ENCODE data around the gene C1orf185. TPM values are rescaled to one million over a fixed set of nuclear protein-coding genes. Genes with fewer than 3 reads are reported as not detected.
A peak's percentile ranks its signal among the peaks of the same experiment; 100 is the strongest.
"Not testable (repeated sequence)": the region's sequence is repeated elsewhere in the genome, so short reads cannot be mapped to it uniquely, and the experiment has no call there.

Gene C1orf185
- total RNA-seq, 1 donor from 2014 or later: not detected

DNA sequence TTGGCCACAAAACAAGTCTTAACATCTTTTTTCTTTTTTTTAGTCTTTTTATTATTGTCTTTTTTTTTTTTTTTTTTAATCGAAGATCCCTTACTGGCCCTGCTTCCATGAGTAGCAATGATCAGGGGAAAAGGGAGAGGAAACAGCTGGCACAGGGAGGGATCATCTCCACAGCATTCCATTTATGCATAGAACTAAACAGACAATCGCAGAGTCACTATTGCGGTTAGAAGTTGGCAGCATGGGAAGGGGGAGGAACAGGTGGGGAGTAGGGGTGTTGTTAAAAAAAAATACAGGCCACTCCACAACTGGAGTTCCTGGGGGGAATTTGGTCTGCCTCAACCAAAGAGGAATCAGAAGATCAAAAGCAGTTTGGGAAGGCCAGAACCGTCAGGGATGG lies 55.4 kb downstream of the C1orf185 start:
- no peaks in the 10 kb centered on the region for H3K4me1 ChIP-seq
- H3K4me3 ChIP-seq: no peak overlapping the region
- peaks cover 3% of the 10 kb centered on the region for H3K27me3 ChIP-seq
- H3K27ac ChIP-seq: no peak overlapping the region
- ATAC-seq (no peak), DNase-seq (no peak)
- TF ChIP-seq, protein P1, sequence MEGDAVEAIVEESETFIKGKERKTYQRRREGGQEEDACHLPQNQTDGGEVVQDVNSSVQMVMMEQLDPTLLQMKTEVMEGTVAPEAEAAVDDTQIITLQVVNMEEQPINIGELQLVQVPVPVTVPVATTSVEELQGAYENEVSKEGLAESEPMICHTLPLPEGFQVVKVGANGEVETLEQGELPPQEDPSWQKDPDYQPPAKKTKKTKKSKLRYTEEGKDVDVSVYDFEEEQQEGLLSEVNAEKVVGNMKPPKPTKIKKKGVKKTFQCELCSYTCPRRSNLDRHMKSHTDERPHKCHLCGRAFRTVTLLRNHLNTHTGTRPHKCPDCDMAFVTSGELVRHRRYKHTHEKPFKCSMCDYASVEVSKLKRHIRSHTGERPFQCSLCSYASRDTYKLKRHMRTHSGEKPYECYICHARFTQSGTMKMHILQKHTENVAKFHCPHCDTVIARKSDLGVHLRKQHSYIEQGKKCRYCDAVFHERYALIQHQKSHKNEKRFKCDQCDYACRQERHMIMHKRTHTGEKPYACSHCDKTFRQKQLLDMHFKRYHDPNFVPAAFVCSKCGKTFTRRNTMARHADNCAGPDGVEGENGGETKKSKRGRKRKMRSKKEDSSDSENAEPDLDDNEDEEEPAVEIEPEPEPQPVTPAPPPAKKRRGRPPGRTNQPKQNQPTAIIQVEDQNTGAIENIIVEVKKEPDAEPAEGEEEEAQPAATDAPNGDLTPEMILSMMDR (IDR thresholded peaks at IDR 0.05): no peak
- peaks cover 9% of the 10 kb centered on the region for H3K9me3 ChIP-seq
- intact Hi-C loops (cut with DNase I): no loop called here
- no peaks in the 10 kb centered on the region for H3K36me3 ChIP-seq

DNA sequence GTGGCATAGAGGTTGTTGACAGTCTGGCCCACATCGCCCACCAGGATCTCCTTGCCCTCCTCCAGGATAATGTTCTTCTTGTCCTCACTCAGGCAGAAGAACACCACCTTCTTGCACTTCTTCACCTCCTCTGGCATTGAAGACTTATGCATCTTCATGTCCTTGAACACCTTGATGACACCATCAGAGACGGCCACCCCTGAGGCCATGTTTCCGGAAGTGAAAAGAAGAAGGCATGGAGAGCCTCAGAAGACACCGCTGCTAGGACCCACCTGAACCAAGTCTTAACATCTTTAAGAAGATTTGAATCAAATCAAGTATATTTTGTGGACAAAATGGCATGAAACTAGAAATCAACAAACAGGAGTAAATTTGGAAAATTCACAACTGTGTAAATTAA lies 56.2 kb downstream of the C1orf185 start:
- no peak overlapping the region for H3K27ac ChIP-seq
- H3K4me1 ChIP-seq: no peaks in the 10 kb centered on the region
- H3K9me3 ChIP-seq: peaks cover 9% of the 10 kb centered on the region
- DNase-seq: no peak
- peaks cover 3% of the 10 kb centered on the region for H3K27me3 ChIP-seq
- intact Hi-C loops (cut with DNase I): no loop called here
- TF ChIP-seq, protein P1 (IDR thresholded peaks at IDR 0.05): no peak
- no peak for ATAC-seq
- no peaks in the 10 kb centered on the region for H3K36me3 ChIP-seq
- no peak overlapping the region for H3K4me3 ChIP-seq

DNA sequence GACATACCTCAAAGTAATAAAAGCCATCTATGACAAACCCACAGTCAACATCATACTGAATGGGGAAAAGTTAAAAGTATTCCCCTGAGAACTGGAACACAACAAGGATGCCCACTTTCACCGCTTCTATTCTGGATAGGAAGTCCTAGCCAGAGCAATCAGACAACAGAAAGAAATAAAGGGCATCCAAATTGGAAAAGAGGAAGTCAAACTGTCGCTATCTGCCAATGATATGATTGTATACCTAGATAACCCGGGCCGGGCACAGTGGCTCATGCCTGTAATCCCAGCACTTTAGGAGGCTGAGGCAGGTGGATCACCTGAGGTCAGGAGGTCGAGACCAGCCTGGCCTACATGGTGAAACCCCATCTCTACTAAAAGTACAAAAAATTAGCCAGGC lies 60.5 kb downstream of the C1orf185 start:
- H3K9me3 ChIP-seq; intact Hi-C loops (cut with DNase I); H3K4me1 ChIP-seq; H3K36me3 ChIP-seq; DNase-seq; H3K27me3 ChIP-seq; H3K27ac ChIP-seq; H3K4me3 ChIP-seq; ATAC-seq: not testable (repeated sequence)

DNA sequence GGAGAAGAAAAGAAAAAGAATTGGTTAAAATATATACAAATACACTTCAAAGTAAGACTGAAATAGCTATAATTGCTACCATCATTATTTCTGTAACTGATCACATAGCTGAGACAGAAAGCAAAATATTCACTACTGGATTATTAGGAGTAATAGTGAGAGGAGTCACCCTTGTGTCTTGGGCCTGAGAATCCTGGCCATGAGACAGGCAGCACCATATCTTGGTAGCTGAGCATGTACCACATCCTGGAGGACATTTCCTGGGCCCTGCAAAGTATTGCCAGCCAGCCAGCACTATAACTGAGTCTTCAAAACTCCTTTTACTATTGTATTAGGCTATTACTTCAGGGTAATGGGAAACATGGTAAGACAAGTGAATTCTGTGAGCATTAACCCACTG lies 63.5 kb downstream of the C1orf185 start:
- no peaks in the 10 kb centered on the region for H3K4me1 ChIP-seq
- no peak overlapping the region for H3K4me3 ChIP-seq
- H3K27me3 ChIP-seq: peaks cover 3% of the 10 kb centered on the region
- no peak for ATAC-seq
- no peak overlapping the region for H3K27ac ChIP-seq
- H3K36me3 ChIP-seq: no peaks in the 10 kb centered on the region
- H3K9me3 ChIP-seq: no peaks in the 10 kb centered on the region
- no peak for DNase-seq
- TF ChIP-seq, protein P1 (IDR thresholded peaks at IDR 0.05): no peak
- intact Hi-C loops (cut with DNase I): no loop called here

DNA sequence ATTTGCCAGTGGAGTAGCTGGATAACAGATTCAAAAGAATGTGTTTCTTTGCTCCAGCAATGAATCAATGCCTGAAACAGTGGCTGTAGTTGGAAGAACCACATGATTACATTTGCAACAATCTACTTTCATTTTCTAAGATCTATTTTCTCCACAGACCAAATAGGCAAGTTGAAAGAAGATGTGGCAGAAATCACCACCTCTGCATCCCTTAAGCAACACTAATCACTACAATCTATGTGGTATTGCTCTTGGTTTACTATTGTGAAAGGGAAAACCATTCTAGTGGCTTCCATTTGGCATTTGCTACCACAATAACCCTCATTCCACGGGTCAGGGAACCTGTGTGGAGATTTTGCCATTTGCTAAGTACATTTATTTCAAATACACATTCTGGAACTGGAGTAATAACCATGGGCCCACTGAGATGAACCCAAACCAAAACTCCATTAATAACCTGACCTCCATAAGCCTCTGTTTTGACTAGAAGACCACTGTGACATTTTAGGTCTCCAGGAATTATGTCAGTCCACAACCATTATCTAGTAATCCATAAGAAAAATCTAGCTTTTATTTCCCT lies 66.3 kb downstream of the C1orf185 start:
- Histone ChIP-seq H3K4me1 (no peaks in the 10 kb centered on the region), H3K36me3 (no peaks in the 10 kb centered on the region), H3K27ac (no peak overlapping the region), H3K27me3 (no peaks in the 10 kb centered on the region), H3K4me3 (no peak overlapping the region), H3K9me3 (no peaks in the 10 kb centered on the region)
- intact Hi-C loops (cut with DNase I): no loop called here
- ATAC-seq (peak; percentile 43), DNase-seq (no peak)
- TF ChIP-seq, protein P1 (IDR thresholded peaks at IDR 0.05): no peak

DNA sequence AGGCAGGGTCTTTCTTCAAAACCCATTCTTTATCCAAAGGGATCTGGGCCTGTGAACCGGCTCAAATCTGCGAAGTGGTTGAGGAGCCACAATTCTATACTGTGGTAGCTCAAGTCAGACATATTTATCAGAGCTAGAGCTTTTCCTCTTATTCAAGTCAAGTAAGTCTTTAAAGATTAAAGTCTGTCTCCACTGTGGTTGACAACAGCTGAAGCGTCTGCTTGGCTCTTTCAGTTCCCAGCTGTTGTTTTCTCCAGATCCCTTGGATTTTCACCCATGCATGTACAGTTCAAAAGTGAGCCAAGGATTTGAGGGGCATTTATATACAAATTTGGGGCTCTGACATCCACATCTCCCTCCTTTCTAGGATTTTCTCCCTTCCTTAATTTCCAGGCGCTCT lies 66.9 kb downstream of the C1orf185 start:
- no peaks in the 10 kb centered on the region for H3K36me3 ChIP-seq
- intact Hi-C loops (cut with DNase I): no loop called here
- DNase-seq: no peak
- H3K27me3 ChIP-seq: no peaks in the 10 kb centered on the region
- no peak overlapping the region for H3K4me3 ChIP-seq
- H3K4me1 ChIP-seq: no peaks in the 10 kb centered on the region
- no peak for ATAC-seq
- H3K27ac ChIP-seq: no peak overlapping the region
- TF ChIP-seq, protein P1 (IDR thresholded peaks at IDR 0.05): no peak
- no peaks in the 10 kb centered on the region for H3K9me3 ChIP-seq
